GM21447 (cell line): ENCODE measurements around the gene MAML2.

ENCODE experiments used
- ATAC-seq: cut with Tn5 transposase; IDR thresholded peaks from one replicate; pipeline ENCODE4 v1.9.1; 2021; ENCODE audit not compliant: unreplicated experiment

Gene MAML2

GRCh38 chr11:96242971-96243647, 99.9 kb downstream of the MAML2 start:
- peak; percentile 89 for ATAC-seq

DNA sequence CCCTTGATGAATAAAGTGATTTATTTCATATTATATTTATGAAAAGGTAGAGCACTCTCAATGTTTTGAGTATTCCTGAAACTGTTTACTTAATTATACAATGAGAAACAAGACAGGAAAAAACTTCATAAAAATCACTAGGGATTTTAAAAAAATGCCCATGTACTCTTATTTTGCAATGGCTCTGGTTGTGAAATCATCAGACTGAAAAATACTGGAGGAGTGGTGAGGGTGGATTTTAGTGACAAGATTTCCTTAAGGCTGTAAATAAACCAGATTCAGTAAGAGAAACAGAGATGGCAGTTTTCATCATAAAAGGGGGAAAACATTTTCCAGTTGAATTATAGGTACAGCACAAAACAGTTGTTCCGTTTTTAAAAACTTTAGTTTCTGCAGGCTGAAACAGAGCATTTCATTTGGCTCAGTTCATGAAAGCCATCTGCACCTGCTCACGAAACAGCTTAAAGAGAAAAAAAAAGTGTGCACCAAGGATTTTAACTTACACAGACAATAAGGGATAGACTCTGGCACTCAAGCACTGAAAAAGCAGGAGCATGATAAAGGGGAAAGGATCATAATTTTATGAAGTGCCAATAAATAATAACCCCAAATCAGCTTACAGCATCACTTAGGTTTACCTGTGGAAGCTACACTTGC, 100.7 kb downstream of the MAML2 start:
- no peak for ATAC-seq

GRCh38 chr11:96241331-96241841, 101.6 kb downstream of the MAML2 start:
- no peak for ATAC-seq

GRCh38 chr11:96238563-96239135, 104.3 kb downstream of the MAML2 start:
- ATAC-seq: no peak

GRCh38 chr11:96237766-96238266, 105.2 kb downstream of the MAML2 start:
- no peak for ATAC-seq

GRCh38 chr11:96235751-96236150, 107.2 kb downstream of the MAML2 start:
- peak; percentile 91 for ATAC-seq

DNA sequence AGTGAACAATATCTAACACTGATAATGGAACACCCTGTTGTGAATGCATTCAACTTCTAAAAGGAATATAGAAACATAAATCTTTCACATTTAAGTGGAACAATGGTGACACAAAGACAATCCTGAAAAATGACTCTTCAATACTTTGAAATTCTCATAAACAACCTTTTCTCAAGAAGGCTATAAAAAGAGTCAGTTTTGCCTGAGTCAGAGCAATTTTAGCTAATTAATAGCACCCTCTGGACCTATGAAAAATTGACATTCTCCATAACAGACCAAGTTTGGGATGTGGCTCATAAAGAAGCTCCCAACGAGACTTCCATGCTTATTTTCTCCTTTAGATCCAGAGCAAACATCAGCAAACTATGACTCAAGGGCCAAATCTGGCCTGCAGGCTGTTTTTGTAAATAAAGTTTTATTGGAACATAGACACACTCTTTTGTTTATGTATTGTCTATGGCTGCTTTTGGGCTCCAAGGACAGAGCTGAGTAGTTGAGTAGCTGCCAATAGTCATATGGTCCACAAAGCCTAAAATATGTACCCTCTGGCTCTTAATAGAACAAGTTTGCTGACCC, 108.0 kb downstream of the MAML2 start:
- no peak for ATAC-seq

- ATAC-seq: no peak
These were observed 110.9 kb downstream of the MAML2 start for GRCh38 chr11:96232132-96232531.

- ATAC-seq: no peak
These were observed 112.3 kb downstream of the MAML2 start for GRCh38 chr11:96230686-96231085.

DNA sequence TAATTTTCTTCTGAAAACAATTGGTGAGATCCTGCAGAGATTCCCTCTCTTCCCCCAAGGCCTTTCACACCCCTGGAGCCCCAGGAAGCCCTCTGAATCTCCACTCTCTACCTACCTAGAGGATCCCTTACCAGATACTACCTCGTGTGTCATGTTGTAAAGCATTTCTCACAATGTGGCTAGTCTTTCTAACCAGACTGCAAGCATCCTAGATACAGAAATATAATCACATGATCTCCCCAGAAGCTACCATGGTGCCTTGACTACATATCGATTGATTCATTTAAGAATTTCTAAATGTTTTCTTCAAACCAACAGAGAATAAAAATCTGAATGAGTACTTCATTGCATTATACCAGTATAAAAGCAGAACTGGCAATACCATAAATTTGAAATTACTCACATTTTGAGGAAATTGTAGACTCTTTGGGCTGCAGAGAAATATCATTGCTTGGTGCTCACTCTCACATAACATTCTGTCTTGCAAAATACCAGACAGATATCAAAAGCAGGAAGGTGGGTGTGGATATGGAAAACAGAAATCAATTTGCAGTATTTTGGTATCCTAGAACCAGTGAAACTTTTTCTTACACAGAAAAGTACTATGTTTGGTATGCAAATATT, 113.5 kb downstream of the MAML2 start:
- no peak for ATAC-seq

DNA sequence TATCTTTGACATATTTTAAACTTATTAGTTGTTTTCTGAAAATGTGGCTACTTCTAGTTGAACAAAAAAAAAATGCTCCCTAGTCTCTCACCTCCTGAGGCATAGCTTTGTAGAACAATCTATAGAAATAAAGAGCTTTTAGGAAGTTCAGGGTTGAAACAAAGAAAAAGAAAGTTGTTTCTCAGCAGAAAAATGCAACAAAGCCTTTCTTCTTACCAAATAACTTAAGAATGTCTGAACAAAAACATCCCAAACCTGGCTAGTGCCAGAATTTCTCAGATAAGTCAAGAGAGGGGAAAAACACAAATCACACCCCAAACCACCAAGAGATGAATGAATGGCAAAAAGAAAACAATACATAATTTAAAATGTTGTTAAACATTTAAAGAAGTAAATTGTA, 114.1 kb downstream of the MAML2 start:
- no peak for ATAC-seq

DNA sequence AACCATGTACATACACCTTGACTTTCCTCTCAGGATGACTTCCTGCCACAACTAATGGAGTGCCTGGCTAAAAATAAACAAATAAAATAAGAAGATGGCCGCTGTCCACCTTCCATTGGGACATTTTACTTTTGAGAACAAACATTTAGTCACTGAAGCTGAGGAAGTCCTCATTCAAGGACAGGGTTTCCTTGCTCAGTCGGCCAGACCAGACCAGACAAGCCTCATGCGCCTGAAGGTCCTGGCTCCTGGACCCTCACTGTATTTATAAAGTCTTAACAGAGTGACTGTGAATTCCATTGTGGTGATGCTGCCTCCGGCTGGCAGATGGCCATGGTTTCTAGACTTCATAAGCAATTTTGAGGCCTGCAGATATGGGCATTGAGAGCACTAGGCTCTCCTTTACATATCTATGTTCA, 114.5 kb downstream of the MAML2 start:
- ATAC-seq: no peak

- no peak for ATAC-seq
These were observed 115.8 kb downstream of the MAML2 start for GRCh38 chr11:96227244-96227643.

DNA sequence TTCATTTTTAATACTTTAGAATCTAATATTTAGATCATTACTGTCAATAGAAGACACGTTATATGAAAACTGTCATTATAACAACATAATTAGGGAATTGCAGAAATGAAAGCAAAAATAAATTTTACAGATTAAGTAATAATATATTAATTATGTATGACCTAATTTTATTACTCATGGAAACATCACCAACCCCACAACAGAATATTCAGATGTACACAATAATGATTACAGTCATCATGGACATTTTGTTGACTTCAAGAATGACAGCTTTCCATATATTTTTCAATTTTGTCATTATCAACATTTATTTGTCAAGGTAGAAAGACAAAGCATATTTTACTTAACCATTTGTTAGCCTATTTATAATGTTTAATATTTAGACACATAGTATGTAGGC, 119.9 kb downstream of the MAML2 start:
- no peak for ATAC-seq

GRCh38 chr11:96222102-96222501, 120.9 kb downstream of the MAML2 start:
- no peak for ATAC-seq

DNA sequence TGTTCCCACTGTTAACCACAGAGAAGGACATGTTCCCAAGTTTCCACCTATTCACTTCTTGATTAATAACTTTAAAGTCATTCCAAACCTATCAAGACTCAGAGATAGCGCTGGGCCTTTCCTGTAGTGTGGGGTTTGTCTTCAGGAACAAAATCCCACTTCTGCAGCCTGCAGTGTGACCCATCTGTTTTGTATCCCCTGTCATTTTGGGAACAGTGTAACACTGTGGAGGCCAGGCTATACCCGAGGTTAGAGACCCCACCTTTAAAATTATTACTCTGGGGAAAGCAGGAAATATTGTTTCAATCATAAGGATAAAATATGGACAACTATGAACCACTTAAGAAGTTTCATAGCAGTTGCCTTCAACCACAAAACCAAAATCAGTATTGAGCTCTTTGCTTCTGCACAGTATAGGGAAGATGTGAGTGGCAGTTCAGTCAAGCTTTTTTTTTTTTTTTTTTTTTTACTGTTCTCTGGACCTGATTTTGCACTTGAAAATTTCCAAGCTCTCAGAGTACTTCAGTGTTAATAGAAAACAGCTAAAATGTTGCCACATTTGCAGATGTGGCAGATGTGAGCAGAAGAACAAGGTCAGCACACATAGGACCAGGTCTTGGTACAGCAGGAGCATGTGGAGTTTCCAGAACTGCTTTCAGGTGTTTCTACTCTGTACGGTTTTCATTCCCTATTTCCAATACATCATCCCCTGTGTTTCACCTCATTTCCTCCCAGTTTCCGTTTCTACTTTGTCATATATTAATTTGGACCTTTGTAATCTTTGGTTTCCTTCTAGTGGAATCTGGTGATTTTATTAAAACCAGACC, 121.5 kb downstream of the MAML2 start:
- no peak for ATAC-seq

DNA sequence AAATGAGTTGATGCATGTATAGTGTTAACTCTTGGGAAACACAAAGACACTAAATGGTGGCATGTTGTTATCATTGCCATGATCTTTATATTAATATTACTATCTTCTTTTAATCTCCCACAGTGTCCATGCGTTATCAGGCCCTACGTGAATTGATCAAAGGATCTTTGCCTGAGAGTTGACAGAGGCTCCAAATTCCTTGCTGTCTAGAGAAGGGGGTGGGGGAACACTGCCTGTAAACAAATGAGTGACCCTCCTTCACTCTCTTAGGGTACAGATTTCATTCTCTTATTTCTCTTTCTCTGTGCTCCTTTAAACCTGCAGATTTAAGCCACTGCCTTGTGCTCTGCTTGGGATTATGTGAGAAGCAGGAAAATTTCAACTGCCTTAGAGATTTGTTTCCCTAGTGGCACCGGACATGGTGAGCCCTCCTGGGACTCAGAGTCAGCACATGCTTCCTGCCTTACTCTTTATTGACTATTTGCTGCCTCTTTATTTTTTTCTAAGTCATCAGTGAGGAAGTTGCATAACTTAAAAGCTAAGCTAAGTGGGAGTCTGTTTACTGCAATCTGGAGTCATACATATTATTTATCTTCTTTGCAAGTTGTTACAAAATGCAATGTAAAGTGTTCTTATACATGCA, 122.9 kb downstream of the MAML2 start:
- ATAC-seq: no peak

- no peak for ATAC-seq
These were observed 124.1 kb downstream of the MAML2 start for GRCh38 chr11:96218901-96219300.

GRCh38 chr11:96218006-96218405, 125.0 kb downstream of the MAML2 start:
- no peak for ATAC-seq

DNA sequence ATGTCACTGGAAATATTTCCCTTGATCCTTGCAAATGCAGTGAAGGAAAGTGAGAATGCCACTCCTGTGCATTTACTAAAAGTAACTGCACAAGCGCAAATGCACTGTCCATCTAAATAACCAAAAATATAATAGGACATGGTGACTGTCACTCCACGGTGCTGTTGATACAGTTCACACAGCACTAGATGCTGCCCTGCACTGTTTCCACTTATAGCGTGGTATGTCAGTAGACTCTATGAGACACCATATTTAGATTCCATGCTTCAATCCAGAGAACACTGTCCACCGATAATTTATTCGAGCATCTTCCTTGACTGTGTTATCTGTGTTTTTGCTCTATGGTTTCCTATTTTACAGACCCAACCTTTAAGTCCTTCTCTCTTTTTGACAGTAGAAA, 125.8 kb downstream of the MAML2 start:
- ATAC-seq: no peak
